ENCODE data around the gene ATP2B2.

ATP2B2 gene

DNA sequence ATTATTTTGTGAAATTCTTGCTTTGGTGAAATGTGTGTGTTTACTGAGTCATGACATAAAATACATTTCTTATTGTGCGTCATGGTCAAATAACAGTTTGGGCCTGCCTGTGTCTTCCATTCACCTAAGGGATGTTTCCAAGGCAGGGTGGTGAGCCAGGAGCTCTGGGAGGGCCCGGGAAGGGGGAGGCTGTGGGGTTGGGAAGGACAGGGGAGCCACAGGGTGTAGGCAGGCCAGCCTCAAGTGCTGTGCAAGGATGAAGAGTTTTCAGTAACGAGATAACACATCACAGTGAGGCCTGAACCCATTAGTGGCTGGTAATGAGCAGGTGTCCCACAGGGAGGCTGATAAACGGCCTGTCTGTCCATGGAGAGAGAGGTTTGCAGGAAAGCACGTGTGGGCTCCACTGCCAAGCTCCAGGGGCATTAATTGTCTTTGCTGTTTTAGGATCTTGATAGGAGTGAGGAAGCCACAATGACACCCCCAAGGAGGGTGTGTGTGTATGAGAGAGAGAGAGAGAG is 148.9 kb downstream of the ATP2B2 start:
- no peak for DNase-seq

DNA sequence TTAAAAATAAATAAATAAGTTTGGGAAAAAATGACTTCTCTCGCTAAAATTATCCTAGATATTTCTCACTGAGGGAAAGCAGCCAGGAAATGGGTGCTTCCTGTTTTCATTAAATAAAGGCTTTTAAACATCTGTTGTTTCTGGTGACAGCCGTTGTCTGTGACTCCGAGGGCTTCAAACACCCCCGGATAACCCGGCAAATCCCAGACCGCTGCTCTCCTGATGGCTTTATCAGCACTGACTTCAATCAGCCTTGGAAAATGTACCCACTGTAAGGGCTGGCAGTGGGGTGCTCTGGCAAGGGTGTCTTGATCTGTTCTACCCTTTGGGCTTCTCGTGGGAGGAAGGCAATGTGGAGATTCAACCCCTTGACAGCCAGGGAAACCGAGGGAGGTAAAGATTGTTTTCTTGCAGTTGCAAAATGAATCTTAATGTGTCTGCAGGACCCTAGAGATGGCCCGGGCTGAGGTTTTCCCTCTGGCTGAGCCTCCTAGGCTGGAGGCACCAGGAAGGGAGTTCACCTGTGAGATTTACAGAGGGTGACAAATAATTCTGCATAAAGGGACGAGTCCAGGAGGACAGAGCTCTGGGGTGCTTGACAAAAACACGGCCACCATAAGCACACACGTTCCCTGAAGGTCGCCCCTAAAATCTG is 150.9 kb downstream of the ATP2B2 start:
- DNase-seq: no peak

DNA sequence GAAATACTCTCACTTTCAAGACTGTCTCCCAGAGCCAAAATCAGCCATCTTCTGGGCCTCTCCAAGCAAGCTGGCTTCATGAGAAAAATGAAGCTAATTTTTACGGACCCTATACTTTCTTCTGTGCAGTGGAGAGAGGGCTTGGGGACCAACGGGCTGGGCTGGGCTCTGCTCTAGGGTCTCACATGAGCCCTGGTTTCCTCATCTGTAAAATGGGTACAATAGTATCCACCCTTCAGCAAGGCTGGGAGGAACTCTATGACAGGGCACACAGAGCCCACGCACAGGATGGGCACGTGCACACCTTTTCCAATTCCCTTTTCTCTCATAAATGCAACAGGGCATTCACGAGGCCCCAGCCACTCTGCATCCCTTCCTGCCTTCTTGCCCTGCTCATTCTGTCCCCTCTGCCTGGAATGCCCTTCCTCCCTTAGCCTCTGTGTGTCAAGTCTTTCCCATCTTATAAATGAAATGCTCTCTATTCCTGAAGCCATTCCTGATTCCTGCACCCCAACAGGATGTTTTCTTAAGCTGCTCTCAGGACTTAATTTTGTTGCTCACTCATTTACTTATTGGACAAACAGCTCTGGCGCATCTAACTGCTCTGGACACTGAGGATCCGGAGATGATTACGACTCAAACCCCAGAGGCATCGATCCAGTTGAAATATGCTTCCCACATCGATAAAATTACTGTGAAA is 151.6 kb downstream of the ATP2B2 start:
- no peak for DNase-seq

- DNase-seq: no peak
These were observed 152.2 kb downstream of the ATP2B2 start for GRCh38 chr3:10353160-10353559.

GRCh38 chr3:10352146-10352911 is 153.1 kb downstream of the ATP2B2 start:
- no peak for DNase-seq

GRCh38 chr3:10351013-10351735 is 154.2 kb downstream of the ATP2B2 start:
- DNase-seq: no peak

DNA sequence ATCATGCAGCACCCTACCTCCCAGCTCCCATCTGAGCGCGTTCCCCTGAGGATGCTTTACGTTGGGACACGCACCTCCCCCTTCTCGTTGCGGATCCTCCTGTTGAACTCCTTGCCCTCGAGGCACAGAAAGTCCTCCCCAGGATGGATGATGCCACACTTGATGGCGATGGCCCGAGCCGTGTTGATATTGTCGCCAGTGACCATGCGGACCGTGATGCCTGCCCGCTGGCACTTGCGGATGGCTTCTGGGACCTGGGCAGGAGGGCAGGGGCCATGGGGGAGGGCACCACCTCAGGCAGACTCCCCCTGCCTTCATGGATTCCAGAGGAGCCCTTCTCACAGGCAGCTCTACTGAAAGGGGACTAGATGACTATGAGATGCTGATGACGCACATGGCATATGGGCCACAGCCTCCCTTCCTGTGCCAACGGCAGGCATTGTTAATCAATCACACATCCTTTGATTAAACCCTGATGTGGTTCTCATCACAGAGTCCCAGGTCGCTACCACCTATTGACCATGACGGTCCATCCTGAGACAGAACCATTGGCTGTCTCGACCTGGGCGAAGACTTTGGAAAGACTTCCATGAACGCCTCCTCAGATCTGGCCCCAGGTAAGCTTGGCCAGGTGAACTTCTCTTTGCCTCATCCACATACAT is 154.9 kb downstream of the ATP2B2 start:
- DNase-seq: no peak

GRCh38 chr3:10349801-10350200 is 155.6 kb downstream of the ATP2B2 start:
- DNase-seq: no peak

DNA sequence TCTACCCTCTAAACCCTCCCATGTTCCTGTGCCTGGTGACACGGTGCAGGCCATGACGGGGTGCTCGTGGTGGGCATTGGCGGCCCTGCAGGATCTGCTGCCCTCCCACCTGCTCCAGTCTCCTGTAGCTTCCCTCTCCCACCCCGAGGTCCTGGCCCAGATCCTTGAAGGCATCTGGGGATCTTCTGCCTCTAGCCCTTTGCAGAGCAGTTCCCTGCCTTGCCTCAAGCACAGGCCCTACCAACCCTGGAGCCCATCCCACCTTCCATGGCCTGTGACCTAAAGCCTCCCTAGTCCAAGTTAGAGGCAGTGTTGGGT is 157.0 kb downstream of the ATP2B2 start:
- DNase-seq: no peak

GRCh38 chr3:10347648-10348403 is 157.6 kb downstream of the ATP2B2 start:
- DNase-seq: no peak

DNA sequence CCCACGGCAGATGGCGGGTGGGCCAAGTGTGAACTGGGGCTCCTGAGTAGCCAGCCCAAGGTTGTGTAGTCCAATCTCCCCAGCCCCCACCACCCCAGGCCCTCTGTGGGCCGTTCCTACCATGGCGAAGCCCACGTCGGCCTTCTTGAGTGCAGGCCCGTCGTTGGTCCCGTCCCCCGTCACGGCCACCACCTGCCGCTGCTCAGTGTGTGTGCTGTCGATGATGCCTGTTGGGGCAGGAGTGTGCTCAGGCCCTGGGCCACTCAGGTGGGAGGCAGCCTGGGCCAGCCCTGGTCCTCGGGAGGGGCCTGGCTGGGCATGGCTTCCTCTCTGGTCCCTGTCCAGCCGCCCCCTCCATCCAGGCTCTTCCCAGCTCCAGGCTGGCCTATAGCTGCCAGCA is 159.5 kb downstream of the ATP2B2 start:
- no peak for DNase-seq

GRCh38 chr3:10344944-10345575 is 160.3 kb downstream of the ATP2B2 start:
- no peak for DNase-seq

- DNase-seq: no peak
These were observed 161.0 kb downstream of the ATP2B2 start for GRCh38 chr3:10344147-10344943.

DNA sequence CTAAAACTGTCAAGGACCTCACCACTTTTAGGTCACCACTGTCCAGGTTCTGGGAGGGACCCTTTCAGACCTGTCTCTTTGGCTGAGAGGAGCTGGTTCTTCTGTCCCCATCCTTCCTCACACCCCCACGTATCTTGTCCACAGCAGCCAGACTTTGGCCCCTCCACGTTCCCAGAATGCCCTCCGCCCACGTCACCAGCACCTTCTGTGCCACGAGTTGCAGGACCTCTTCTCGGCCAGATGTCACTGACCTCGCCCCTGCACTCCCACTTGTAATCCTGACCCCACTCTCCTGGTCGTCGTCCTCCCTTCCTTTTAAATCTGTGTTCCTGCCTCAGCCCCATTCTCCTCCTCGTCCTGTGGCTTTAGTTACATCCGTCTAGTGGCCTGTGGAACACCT is 161.9 kb downstream of the ATP2B2 start:
- no peak for DNase-seq

GRCh38 chr3:10342781-10343180 is 162.6 kb downstream of the ATP2B2 start:
- DNase-seq: no peak

GRCh38 chr3:10341901-10342398 is 163.4 kb downstream of the ATP2B2 start:
- DNase-seq: no peak

DNA sequence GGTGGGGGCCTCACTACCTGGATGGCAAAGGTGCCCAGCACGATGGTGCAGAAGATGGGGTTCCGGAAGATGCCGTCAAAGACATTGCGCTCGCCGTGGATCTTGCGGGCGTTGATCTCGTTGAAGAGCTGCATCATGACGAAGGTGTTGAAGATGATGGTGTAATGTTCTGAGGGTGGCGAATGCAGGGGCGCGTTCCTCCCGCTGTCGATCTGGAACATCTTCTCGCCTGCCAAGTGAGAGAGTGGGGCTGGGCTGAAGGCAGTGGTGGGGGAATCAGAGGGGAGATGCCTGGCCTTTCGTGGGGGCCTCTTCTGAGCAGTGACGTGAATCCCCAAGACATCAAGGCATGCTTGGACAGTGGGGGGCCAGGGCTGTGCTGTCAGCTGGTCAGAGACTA is 164.9 kb downstream of the ATP2B2 start:
- no peak for DNase-seq

GRCh38 chr3:10340046-10340445 is 165.3 kb downstream of the ATP2B2 start:
- no peak for DNase-seq

GRCh38 chr3:10339376-10339955 is 165.9 kb downstream of the ATP2B2 start:
- DNase-seq: no peak

Measured in NCI-H2171 (cell line).